ENCODE data around the gene STAB2.

DNA sequence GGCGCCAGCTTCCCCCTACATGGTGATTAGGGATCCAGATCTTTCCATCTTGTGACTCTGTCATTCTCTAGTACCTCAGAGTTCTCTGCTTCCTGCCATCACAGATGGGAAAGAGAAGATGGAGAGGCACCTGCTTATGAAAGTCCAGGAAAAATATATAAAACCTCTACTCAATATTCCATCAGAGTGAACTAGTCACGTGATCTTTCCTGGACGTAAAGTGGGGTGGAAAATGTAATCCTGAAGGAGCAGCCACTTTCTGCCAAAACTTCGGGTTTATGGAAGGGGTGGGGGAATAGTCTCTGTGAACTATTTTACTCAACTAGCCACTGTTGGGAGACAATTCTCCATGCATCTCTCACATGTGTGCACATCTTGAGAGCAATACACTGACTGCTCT lies 47.7 kb downstream of the STAB2 start:
- TF ChIP-seq, protein P1, sequence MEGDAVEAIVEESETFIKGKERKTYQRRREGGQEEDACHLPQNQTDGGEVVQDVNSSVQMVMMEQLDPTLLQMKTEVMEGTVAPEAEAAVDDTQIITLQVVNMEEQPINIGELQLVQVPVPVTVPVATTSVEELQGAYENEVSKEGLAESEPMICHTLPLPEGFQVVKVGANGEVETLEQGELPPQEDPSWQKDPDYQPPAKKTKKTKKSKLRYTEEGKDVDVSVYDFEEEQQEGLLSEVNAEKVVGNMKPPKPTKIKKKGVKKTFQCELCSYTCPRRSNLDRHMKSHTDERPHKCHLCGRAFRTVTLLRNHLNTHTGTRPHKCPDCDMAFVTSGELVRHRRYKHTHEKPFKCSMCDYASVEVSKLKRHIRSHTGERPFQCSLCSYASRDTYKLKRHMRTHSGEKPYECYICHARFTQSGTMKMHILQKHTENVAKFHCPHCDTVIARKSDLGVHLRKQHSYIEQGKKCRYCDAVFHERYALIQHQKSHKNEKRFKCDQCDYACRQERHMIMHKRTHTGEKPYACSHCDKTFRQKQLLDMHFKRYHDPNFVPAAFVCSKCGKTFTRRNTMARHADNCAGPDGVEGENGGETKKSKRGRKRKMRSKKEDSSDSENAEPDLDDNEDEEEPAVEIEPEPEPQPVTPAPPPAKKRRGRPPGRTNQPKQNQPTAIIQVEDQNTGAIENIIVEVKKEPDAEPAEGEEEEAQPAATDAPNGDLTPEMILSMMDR (IDR thresholded peaks at IDR 0.05; ENCODE audit: low read length) = no peak
- TF ChIP-seq EZH2 (IDR thresholded peaks at IDR 0.05; ENCODE audit: borderline replicate concordance, low read length) = no peak
